ENCODE results near the gene KIF6. TPM values are rescaled to one million over a fixed set of nuclear protein-coding genes. Genes with fewer than 3 reads are reported as not detected.

Gene KIF6
- total RNA-seq, 2 donors from 2014 or later = 0.09 to 0.97 TPM

- H3K36me3 ChIP-seq = no peaks in the 10 kb centered on the region
- no peaks in the 10 kb centered on the region for H3K9me3 ChIP-seq
- WGBS = 94% methylated on average over 2 of the region's 2 CpGs
- intact Hi-C loops (cut with DNase I) = loop anchor here (10.0 kb wide), 1 partner anchor 257 kb away; no protein-coding TSS in a partner anchor
- no peak for DNase-seq (ENCODE audit: low spot score)
- H3K27ac ChIP-seq = no peak overlapping the region
- no peak for TF ChIP-seq POLR2A (IDR thresholded peaks at IDR 0.05)
- no peak for TF ChIP-seq CTCF (IDR thresholded peaks at IDR 0.05)
- no peak overlapping the region for H3K4me3 ChIP-seq
- H3K27me3 ChIP-seq (replicated peaks; ENCODE audit: insufficient read depth) = no peaks in the 10 kb centered on the region
- H3K4me1 ChIP-seq (replicated peaks) = no peaks in the 10 kb centered on the region
These were observed 227.1 kb downstream of the KIF6 start for GRCh38 chr6:39498096-39498495.

- peak; percentile 10 for DNase-seq (ENCODE audit: low spot score)
- Histone ChIP-seq H3K36me3 (no peaks in the 10 kb centered on the region), H3K27ac (no peak overlapping the region), H3K4me1 (replicated peaks) (no peaks in the 10 kb centered on the region), H3K4me3 (no peak overlapping the region), H3K27me3 (replicated peaks; ENCODE audit: insufficient read depth) (no peaks in the 10 kb centered on the region), H3K9me3 (no peaks in the 10 kb centered on the region)
- WGBS = 10% methylated on average over 6 of the region's 6 CpGs
- TF ChIP-seq CTCF (IDR thresholded peaks at IDR 0.05) (no peak), POLR2A (IDR thresholded peaks at IDR 0.05) (no peak), POLR2AphosphoS5 (IDR thresholded peaks at IDR 0.05) (peak; percentile 46)
- intact Hi-C loops (cut with DNase I) = loop anchor here (10.0 kb wide), 1 partner anchor 258 kb away; no protein-coding TSS in a partner anchor
These were observed 228.3 kb downstream of the KIF6 start for GRCh38 chr6:39496915-39497314.

- no peak for DNase-seq (ENCODE audit: low spot score)
- no peaks in the 10 kb centered on the region for H3K4me1 ChIP-seq (replicated peaks)
- intact Hi-C loops (cut with DNase I) = loop anchor here (10.0 kb wide), 1 partner anchor 258 kb away; no protein-coding TSS in a partner anchor
- H3K9me3 ChIP-seq = no peaks in the 10 kb centered on the region
- TF ChIP-seq POLR2AphosphoS5 (IDR thresholded peaks at IDR 0.05) (no peak), POLR2A (IDR thresholded peaks at IDR 0.05) (no peak)
- no peak overlapping the region for H3K27ac ChIP-seq
- WGBS = 48% methylated on average over 2 of the region's 2 CpGs
- no peaks in the 10 kb centered on the region for H3K27me3 ChIP-seq (replicated peaks; ENCODE audit: insufficient read depth)
- no peak overlapping the region for H3K4me3 ChIP-seq
- H3K36me3 ChIP-seq = no peaks in the 10 kb centered on the region
These were observed 228.8 kb downstream of the KIF6 start for GRCh38 chr6:39496456-39496855.

GRCh38 chr6:39495640-39496039, 229.6 kb downstream of the KIF6 start:
- TF ChIP-seq POLR2AphosphoS5 (IDR thresholded peaks at IDR 0.05) (no peak), CTCF (IDR thresholded peaks at IDR 0.05) (no peak), POLR2A (IDR thresholded peaks at IDR 0.05) (no peak)
- intact Hi-C loops (cut with DNase I) = loop anchor here (10.0 kb wide), 1 partner anchor 259 kb away; no protein-coding TSS in a partner anchor
- no peaks in the 10 kb centered on the region for H3K4me1 ChIP-seq (replicated peaks)
- H3K9me3 ChIP-seq = no peaks in the 10 kb centered on the region
- H3K4me3 ChIP-seq = no peak overlapping the region
- no peaks in the 10 kb centered on the region for H3K27me3 ChIP-seq (replicated peaks; ENCODE audit: insufficient read depth)
- no peak overlapping the region for H3K27ac ChIP-seq
- no peaks in the 10 kb centered on the region for H3K36me3 ChIP-seq
- no peak for DNase-seq (ENCODE audit: low spot score)
- WGBS = 72% methylated on average over 3 of the region's 3 CpGs

- WGBS = 87% methylated on average over 7 of the region's 7 CpGs
These were observed 230.2 kb downstream of the KIF6 start for GRCh38 chr6:39494998-39495397.

More at GRCh38 chr6:39494998-39495397, 230.2 kb downstream of the KIF6 start:
- no peak overlapping the region for H3K27ac ChIP-seq
- no peaks in the 10 kb centered on the region for H3K36me3 ChIP-seq
- no peaks in the 10 kb centered on the region for H3K9me3 ChIP-seq
- H3K27me3 ChIP-seq (replicated peaks; ENCODE audit: insufficient read depth) = no peaks in the 10 kb centered on the region
- H3K4me3 ChIP-seq = no peak overlapping the region
- DNase-seq (ENCODE audit: low spot score) = no peak
- H3K4me1 ChIP-seq (replicated peaks) = no peaks in the 10 kb centered on the region
- no peak for TF ChIP-seq POLR2AphosphoS5 (IDR thresholded peaks at IDR 0.05)
- no peak for TF ChIP-seq CTCF (IDR thresholded peaks at IDR 0.05)
- no peak for TF ChIP-seq POLR2A (IDR thresholded peaks at IDR 0.05)
- intact Hi-C loops (cut with DNase I) = loop anchor here (10.0 kb wide), 1 partner anchor 260 kb away; no protein-coding TSS in a partner anchor
